HG03342 (cell line): ENCODE measurements around the gene UHMK1.

ENCODE experiments used
- ATAC-seq: cut with Tn5 transposase; IDR thresholded peaks from one replicate; pipeline ENCODE4 v1.9.1; 2021; ENCODE audit warnings: mild to moderate bottlenecking, moderate library complexity; ENCODE audit not compliant: unreplicated experiment

Gene UHMK1

DNA sequence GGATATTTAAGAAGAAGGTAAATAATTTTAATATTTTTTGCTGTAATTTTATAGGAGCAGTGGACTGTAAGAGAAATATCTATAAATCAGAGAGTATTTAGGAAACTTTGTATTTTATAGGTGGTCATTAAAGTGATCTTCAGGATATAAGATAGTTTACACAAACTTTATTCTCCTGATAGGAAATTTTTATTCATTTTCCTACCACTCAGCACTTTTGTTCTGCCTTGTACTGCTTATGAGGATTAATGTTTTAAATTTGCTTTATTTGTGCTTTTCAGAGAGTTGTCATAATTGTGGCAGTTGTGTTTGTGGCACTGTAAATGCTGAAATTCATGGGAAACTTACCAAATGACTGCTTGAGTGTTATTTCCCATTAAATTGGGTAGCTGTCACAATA is 29.7 kb downstream of the UHMK1 start:
- ATAC-seq: no peak

DNA sequence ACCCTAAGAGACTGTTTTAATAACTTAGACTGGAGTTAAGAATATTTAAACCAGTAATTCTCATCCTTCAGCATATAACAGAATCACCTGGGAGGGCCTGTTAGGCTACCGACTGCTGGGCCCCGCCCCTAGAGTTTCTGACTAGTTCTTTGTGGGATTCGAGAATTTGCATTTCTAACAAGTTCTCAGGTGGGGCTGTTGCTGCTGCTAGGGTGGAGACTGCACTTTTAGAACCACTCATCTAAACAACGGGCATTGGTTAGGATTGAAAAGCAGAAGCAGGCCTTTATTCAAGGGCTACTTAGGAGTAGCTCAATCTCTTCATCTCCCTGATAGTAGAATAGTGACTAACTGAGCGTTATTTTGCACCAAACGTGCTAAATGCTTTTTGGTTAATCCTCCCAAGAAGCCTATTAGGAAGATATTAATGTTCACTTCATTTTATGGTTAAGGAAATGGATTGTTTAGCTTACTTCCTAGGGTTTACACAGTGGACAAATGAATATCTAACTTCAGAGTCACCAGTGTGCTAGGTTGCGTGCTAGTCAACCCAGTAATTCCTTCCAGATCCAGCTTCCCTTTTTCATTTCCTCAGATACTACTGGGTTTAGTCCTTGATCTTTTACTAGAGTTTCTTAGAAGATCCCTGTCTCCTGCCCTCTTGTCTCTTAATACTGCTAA is 32.8 kb downstream of the UHMK1 start:
- ATAC-seq: peak; percentile 96

DNA sequence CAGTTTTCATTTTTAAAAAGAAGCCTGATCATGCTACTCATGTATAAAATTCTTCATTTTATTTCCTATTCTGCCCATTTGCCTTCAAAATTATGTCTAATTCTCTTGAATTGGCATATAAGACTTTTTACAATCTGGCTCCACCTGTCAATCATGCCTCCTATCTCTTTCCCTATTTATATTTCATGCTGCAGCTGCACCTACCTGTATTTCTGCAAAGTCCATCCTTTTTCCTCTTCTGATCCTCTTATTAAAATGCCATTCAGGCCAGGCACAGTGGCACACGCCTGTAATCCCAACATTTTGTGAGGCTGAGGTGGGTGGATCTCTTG is 33.3 kb downstream of the UHMK1 start:
- no peak for ATAC-seq

DNA sequence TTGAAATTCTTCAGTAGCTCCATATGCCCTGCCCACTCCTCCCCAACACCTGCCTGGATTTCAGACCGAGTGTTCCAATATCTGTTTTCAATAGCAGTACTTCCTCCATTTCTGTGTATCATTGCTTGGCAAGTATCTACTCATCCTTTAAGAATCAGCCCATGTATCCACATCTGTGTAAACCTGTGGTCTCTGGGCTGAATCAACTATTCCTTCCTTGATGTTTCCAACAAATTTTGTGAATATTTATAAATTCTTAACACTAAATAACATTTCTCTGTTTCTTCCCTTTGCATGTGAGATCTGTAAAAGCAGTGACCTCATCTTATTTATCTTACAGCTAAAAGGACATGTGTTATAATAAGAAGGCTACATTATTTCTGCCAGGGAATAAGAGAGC is 37.9 kb downstream of the UHMK1 start:
- ATAC-seq: no peak

DNA sequence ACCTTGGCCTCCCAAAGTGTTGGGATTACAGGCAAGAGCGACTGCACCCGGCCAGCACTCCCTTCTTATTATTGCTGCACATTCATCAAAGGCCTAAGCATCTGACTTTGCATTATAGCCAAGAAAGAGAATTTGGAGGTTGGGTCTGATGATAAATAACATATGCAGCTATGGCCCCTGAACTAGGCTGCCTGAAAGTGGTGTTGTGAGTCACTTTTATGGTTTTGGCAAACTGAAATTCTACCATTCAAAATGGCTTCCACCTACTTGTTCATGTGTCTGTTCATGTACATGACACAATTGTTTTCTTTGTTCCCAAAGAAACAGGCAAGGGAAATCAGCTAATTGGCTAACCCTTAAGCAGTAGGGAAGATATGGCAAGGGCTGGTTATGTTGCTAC is 38.9 kb downstream of the UHMK1 start:
- no peak for ATAC-seq

DNA sequence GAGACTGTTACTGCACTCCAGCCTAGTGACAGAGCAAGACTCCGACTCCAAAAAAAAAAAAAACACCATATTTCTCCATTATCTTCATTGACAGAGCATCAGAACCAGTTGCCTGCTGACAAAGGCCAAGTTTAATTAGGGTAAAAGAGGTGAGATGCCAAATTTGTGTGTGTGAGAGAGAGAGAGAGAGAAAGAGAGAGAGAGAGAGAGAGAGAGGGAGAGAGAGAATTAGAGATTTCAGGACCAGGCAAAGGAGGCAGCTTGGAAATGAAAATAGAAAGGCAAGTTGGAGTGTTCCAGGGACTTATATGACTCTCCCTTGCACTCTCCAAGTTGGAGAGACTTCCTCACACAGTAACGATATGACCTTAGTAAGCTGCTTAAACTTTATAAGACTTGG is 39.6 kb downstream of the UHMK1 start:
- ATAC-seq: no peak

DNA sequence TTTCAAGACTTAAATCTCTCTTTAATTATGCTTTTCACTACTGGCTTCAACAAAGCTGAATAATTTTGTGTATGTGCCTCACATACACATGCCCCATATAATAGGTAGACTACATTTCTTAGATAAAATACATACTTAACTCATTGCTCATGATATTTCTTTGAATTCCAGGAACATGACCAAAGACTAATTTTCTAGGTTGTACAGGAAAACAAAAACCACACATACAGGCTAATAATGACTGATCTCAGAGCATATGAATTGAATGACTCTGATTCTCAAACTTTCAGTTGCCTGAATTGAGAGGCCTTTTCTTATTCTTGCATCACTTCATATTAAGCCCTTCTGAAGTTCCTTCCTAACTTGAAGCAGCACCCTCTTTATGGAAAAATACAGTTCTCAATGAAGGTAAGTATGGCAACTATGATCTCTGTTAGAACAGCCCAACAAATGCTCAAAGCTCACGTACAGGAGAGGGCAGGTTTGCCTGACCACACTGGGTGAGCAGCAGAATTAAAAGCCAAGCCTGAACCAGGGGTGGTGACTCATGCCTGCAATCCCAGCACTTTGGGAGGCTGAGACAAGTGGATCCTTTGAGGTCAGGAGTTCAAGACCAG is 41.3 kb downstream of the UHMK1 start:
- ATAC-seq: no peak

DNA sequence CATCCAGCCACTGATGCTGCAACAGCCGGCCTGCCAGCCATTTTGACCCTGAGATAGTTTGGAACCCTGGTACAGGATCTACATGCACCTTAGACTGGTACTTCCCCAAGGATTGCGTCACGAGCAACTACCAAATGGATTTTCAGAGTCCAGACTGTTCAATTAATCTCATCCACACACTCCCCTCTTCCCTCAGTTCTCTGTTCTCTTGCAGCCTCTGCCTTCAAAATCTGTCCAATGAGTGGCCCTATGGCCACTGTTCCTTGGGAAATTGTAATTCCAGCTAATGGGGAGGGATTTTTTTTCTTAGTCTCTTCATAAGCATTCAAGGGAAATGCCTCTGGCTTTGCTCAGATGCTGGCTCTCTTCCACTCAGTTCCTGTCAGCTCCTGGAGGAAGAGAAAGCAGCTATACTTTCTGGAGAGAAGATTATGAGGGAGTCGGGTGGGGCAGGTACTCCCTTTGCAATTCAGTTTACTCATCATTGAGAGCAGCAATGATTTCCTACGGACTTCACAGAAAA is 44.1 kb downstream of the UHMK1 start:
- no peak for ATAC-seq

DNA sequence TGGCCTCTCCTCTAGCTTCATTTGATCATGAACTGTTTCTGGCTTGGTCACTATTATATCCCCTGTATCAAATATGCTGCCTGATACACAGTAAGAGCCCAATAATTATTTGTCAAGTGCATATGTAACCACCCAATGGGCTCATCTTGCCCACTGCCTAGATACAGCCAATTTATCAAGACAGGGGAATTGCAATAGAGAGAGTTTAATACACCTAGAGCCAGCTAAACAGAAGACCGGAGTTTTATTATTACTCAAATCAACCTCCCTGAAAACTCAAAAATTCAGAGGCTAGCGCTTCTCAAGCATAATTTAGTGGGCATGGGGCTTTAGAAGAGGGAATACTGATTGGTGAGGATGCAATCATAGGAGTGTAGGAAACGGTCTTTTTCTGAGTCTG is 45.6 kb downstream of the UHMK1 start:
- no peak for ATAC-seq

DNA sequence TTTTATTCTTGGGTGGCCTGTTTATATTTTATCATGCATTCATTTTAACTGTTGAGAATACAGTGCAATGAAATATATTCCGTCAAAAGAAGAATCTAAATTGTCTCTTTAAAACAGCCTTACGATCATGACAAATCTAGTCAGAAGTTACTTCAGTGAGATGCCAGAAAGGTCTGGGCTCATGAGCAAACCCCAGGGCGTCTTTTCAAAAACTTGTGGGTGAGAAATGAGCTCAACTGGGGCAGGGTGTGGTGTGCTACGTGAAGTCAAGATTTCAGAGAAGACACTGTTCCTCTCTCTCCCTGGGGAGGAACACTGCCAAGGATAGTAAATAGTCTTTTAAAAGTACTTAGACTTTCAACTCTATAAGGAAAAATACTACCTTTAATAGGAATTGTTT is 50.6 kb downstream of the UHMK1 start:
- no peak for ATAC-seq

DNA sequence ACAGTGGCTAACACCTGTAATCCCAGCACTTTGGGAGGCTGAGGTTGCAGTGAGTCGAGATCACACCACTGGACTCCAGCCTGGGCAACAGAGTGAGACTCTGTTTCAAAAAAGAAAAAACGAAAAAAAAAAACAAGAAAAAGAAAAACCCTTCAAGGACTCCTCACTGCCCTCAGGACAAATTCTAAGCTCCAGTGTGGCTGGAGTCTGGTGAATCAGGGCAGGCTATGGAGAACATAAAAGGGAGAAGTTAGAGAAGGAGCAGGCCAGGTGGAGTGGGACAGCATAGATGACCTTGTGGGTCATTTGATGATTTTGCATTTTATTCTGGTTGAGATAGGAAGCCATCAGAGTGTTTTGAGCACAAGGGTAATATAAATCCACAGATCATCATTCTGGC is 51.4 kb downstream of the UHMK1 start:
- no peak for ATAC-seq

DNA sequence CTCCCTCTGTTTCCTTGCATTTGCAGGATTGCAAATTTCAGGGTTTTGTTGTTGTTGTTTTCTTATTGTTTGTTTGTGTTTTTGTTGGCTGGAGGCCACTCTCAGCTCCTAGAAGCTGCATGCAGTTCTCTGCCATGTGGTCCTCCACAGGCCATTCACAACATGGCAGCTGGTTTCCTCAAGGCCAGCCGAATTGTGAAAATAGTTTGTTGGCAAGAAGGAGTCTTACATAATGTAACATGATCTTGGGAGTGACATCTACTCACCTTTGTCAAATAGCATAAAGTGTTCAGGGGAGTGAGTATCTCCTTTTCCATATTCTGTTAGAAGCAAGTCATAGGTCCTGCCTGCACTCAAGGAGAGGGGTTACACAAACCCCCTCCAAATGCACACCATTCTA is 53.3 kb downstream of the UHMK1 start:
- no peak for ATAC-seq

DNA sequence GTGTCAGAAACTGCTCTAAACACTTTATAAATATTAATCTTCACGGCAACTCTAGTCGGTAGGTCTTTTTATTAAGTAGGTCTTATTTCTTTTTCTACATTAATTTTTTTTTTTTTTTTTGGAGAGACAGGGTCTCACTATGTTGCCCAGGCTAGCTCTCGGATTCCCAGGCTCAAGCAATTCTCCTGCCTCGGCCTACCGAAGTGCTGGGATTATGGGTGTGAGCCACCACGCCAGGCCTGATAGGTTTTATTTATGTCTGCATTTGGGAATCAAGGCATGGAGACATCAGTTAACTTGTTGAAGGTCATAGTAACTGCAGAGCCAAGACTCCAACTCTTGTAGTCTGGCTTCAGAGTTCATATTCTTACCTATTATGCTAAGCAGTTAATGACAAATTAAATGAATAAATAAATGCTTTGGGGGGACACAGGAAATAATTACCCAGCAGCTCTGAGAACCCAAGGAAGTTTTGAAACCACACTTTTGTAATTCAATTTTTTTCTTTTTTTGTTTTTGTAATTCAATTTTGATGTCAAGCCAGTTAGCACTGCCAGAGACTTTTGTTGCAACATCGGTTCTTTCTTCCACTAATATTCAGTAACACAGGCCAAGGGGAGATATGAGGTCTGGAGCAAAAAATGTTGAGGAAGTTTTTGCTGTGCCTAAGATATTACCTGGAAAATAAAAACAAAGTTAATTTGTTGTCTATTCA is 54.5 kb downstream of the UHMK1 start:
- ATAC-seq: no peak

DNA sequence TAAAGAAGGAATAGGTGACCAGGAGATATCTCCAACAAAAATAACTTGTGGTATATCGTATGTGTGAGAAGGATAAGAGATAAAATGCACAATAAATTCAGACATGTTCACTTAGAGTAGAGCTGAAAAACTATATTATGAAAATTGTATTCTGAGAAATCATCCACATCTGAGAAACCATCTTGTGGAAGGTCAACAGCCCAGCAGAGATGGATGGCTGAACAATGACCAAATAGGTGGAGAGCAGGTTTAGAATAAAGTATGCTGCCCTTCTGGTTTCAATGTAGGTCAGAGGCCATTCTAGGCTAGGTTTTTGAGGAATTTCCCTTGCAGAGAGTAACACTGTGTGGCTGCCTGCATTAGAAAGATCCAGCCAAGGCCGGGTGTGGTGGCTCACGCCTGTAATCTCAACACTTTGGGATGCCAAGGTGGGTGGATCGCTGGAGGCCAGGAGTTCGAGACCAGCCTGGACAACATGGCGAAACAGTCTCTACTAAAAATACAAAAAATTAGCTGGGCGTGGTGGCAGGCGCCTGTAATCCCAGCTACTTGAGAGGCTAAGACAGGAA is 55.1 kb downstream of the UHMK1 start:
- no peak for ATAC-seq

DNA sequence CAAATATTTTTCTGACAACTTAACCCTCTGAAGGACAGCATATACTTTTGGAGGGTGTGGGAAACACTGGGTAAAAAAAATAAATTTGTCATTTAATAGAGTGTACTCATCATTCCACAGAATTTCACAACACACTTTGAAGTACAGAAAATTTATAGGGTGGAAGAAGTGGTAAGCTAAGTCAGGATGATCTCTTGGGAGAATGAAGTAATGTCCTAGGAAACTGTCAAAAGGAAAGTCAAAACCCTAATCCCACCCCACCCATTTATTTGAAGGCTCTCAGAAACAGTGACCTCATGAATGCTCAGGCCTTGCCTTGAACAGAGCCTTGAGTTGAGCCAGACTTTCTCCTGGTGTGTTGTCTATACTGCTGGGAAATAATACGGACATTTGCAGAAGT is 56.6 kb downstream of the UHMK1 start:
- ATAC-seq: no peak

DNA sequence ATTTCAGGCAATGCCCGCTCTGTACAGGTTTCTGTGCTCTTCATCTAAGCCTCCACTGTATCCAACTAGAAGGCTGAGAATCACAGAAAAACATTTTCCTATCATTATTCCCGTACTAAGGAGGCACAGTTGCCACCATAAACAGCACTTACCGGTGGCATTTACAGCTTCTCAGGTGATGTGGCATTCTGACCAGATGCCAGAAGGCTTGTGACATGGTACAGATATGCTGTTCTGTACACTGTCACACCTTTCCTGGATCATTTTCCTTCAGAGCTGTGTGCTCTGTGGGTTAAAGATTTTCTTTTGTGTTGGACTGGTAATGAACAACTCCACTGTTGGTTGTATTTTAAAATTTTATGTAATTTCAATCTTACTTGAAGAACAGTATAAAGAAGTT is 59.9 kb downstream of the UHMK1 start:
- no peak for ATAC-seq

DNA sequence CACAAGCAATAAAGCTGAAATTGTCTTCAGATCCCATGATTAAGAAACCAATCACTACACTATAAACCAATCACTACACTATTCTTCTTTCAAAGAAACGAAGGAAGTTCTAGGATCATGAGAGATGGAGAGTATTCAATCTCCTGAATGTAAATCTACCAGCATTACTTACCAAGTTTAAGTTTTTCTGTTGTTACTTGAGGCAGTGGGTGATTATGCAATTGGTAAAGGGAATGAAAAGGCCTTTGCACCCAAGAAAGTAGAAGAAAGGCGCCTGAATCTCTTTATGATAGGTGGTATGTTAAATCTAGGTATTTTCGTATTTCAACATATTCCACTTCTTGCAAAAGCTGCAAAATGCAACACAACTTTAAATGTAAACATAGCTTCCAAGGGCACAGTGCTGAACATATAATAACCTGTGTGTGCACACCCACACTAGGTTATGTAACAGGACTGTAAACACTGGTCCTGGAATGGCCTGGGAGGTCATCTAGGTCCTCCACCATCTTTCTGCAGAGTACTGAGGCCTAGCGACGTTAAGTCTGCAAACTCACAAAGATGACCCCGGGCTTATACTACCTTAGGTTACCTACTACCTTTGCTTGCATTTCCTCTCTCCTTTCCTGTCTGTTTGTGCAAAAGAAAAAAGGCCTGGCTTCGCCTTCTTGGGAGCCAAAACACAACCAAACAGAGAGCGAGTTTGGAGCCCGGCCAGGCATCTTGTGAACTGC is 62.9 kb downstream of the UHMK1 start:
- ATAC-seq: no peak

DNA sequence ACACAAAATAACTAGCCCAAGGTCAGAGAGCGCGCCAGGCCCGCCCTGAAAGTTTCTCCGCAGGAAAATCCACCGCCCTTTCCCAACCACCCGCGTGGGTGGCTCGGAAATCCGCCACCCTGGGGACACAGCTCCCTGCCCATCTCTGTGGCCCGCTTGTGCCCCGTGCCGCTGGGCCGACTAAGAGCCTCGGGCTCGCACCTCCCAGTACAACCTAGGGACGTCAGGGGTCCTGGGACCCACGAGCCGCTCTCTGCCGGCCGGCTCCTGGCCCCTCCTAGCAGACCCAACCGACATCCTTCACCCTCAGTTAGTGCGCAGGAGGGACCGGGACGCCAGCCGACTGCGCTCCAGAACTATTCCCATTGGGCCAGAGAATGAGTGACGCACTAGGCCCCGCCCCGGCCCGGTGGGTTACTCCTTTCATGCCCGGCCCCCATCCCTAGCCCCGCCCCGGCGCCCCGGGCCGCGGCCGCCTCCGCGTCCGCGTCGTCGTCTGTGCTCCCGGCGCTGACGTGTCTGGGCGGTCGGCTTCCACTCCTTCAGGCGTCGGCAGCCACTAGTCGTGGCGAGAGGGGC is 63.5 kb downstream of the UHMK1 start:
- ATAC-seq: peak; percentile 92

DNA sequence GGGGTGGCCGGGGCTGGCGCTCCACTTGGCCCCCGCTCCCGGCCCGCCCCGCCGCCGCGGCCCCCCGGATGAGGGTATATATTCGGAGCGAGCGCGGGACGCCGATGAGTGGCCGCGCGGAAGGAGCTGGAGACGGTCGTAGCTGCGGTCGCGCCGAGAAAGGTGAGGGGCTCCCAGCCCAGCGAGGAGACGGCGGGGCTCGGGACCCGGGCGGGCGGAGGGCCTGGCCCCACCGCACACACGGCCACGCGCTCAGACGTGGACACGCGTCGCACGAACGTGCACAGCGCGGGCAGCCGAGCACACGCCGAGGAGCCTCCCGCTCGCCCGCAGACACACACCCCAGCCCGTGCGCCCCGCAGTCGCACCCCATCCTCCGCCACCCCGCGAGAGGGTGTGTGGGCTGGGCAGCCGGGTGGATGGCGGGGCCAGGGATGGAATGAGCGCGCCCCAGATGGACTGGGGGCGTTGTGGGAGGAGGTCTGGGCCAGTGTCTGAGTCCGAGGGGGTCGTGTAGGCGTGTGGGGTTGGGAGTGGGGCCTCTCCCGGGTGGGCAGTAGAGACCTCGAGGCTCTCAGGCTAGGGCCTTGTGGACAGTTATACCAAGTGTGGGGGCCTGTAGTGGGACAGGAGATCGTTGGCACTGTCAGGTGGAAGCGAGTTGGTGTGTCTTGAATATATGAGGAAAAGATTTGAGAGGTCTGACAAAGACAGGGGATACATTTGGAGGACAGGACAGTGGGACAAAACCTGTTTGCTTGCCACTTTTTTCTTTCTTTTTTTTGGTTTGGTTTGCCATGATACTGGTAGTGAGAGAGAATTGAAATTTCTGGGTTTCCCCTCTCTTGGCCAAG is 64.2 kb downstream of the UHMK1 start, which contains the start of gene UAP1:
UAP1 (plus strand) TSS at position 107 of the 854 bp plus-strand sequence. CDS start 4,347 bp downstream, outside the sequence.
- ATAC-seq: peak; percentile 35

DNA sequence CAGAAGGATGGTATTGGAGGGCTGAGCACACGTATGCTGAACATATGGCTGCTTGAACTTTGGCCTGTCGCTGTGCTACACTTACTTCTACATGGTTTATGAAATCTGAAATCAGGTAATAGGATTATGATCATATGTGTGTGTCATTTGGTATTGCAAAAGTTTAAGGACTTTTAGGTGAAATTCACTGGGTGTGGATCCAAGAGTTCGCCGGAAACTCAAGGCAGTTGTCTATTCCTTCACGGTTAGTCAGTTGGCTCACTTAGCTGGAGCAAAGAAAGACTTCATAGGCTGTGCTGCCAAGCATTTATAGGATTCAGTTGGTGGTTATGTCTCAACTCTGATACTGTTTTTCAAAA is 64.8 kb downstream of the UHMK1 start:
- ATAC-seq: no peak
